AG09309 (cell line): ENCODE measurements around the gene MED26.

Source experiments
- DNase-seq: peaks from one replicate; pipeline ENCODE4 v3.0.0-alpha.2; 2010; ENCODE audit warnings: low read depth
- H3K4me3 ChIP-seq: 2 replicates; pipeline ENCODE4 v1.5.1; 2011; ENCODE audit warnings: mild to moderate bottlenecking, low read depth, low read length, moderate library complexity; ENCODE audit not compliant: control insufficient read depth
- CTCF ChIP-seq: IDR thresholded peaks from 2 replicates; pipeline ENCODE4 v1.5.1; 2011; ENCODE audit warnings: mild to moderate bottlenecking, low read depth, low read length, inconsistent platforms; ENCODE audit not compliant: insufficient read depth, control insufficient read depth; ENCODE audit errors: missing control alignments

MED26 gene

GRCh38 chr19:16603090-16603489 lies 24.9 kb downstream of the MED26 start:
- TF ChIP-seq CTCF: no peak
- no peak for DNase-seq
- no peak overlapping the region for H3K4me3 ChIP-seq

GRCh38 chr19:16601378-16602052 lies 26.5 kb downstream of the MED26 start:
- DNase-seq: no peak
- TF ChIP-seq CTCF: no peak
- no peak overlapping the region for H3K4me3 ChIP-seq

GRCh38 chr19:16600824-16601223 lies 27.2 kb downstream of the MED26 start:
- no peak for TF ChIP-seq CTCF
- H3K4me3 ChIP-seq: no peak overlapping the region
- no peak for DNase-seq

GRCh38 chr19:16599655-16600346 lies 28.2 kb downstream of the MED26 start:
- no peak for TF ChIP-seq CTCF
- no peak overlapping the region for H3K4me3 ChIP-seq
- DNase-seq: no peak

- no peak for DNase-seq
- no peak overlapping the region for H3K4me3 ChIP-seq
- TF ChIP-seq CTCF: no peak
These were observed 29.2 kb downstream of the MED26 start for GRCh38 chr19:16598848-16599247.

- no peak for DNase-seq
- H3K4me3 ChIP-seq: no peak overlapping the region
- TF ChIP-seq CTCF: no peak
These were observed 31.6 kb downstream of the MED26 start for GRCh38 chr19:16596399-16596798.
